GM12891 (cell line): Measurements from ENCODE around the gene CENPB.

Experiments used
- PAX5 ChIP-seq: IDR thresholded peaks from 2 replicates; pipeline ENCODE4 v1.6.1; 2011; ENCODE audit warnings: low read length, moderate library complexity, mild to moderate bottlenecking; ENCODE audit not compliant: insufficient read depth, severe bottlenecking
- POLR2A ChIP-seq: IDR thresholded peaks from 2 replicates; pipeline ENCODE4 v1.6.1; 2011; ENCODE audit warnings: low read depth, low read length, control low read depth
- POLR2AphosphoS5 ChIP-seq: IDR thresholded peaks from 2 replicates; pipeline ENCODE4 v1.6.1; 2011; ENCODE audit warnings: low read depth, low read length, control low read depth
- POU2F2 ChIP-seq: IDR thresholded peaks from 2 replicates; pipeline ENCODE4 v1.6.1; 2011; ENCODE audit warnings: low read depth, mild to moderate bottlenecking, control low read depth, low read length, moderate library complexity
- SPI1 ChIP-seq: IDR thresholded peaks from 2 replicates; pipeline ENCODE4 v1.6.1; 2011; ENCODE audit warnings: low read depth, low read length, control low read depth
- TAF1 ChIP-seq: IDR thresholded peaks from 2 replicates; pipeline ENCODE4 v1.6.1; 2011; ENCODE audit warnings: low read depth, low read length, control low read depth

GRCh38 chr20:3796477-3797225 lies 10.1 kb upstream of the CENPB start:
- TF ChIP-seq POLR2AphosphoS5 = no peak
- TF ChIP-seq POLR2A = no peak
- TF ChIP-seq TAF1 = no peak
- no peak for TF ChIP-seq PAX5
- no peak for TF ChIP-seq SPI1
- no peak for TF ChIP-seq POU2F2
